Liver (tissue), 9 donors: ENCODE measurements around the gene IGSF3. TPM values are rescaled to one million over a fixed set of nuclear protein-coding genes. Genes with fewer than 3 reads are reported as not detected.
"Not testable (repeated sequence)": the region's sequence is repeated elsewhere in the genome, so short reads cannot be mapped to it uniquely, and the experiment has no call there.

Experiments
- DNase-seq: peaks from one replicate; pipeline ENCODE4 v3.0.0-alpha.2; 2017; ENCODE audit warnings: low spot score
- H3K27ac ChIP-seq, 2 donors: one replicate each; pipeline ENCODE4 v1.7.0; 2013; ENCODE audit warnings: inconsistent platforms in 2 of 2, low read length in 2 of 2, control low read depth in 1 of 2, low read depth in 1 of 2, mild to moderate bottlenecking in 1 of 2
- H3K27me3 ChIP-seq, 4 donors: one replicate each; pipeline versions ENCODE4 v1.6.1 to v1.7.0; 2013; ENCODE audit warnings: low read length in 3 of 4, inconsistent platforms in 1 of 4, mild to moderate bottlenecking in 1 of 4, moderate library complexity in 1 of 4; ENCODE audit not compliant: control insufficient read depth in 4 of 4, insufficient read depth in 4 of 4
- H3K36me3 ChIP-seq, 4 donors: one replicate each; pipeline versions ENCODE4 v1.6.1 to v1.7.0; 2013; ENCODE audit warnings: low read length in 3 of 4, mild to moderate bottlenecking in 3 of 4, low read depth in 1 of 4, moderate library complexity in 1 of 4; ENCODE audit not compliant: control insufficient read depth in 4 of 4, insufficient read depth in 3 of 4
- H3K4me1 ChIP-seq, 4 donors: one replicate each; pipeline versions ENCODE4 v1.6.1 to v1.7.0; 2013; ENCODE audit warnings: low read length in 3 of 4, mild to moderate bottlenecking in 3 of 4, moderate library complexity in 1 of 4; ENCODE audit not compliant: control insufficient read depth in 4 of 4, insufficient read depth in 4 of 4
- H3K4me3 ChIP-seq, 3 donors: one replicate each; pipeline versions ENCODE4 v1.6.1 to v1.7.0; 2013; ENCODE audit warnings: low read length in 3 of 3, control low read depth in 1 of 3, low read depth in 1 of 3, mild to moderate bottlenecking in 1 of 3
- H3K9ac ChIP-seq, 2 donors: one replicate each; pipeline ENCODE4 v1.7.0; 2013; ENCODE audit warnings: low read length in 2 of 2, mild to moderate bottlenecking in 2 of 2, moderate library complexity in 2 of 2, control low read depth in 1 of 2, low read depth in 1 of 2
- H3K9me3 ChIP-seq, 4 donors: one replicate each; pipeline versions ENCODE4 v1.6.1 to v1.7.0; 2013; ENCODE audit warnings: low read length in 3 of 4; ENCODE audit not compliant: control insufficient read depth in 4 of 4
- CTCF ChIP-seq: fragments of 150-350 bp; IDR thresholded peaks from 2 replicates; pipeline ENCODE4 v1.5.1; 2017; ENCODE audit warnings: improper control_type of control experiment, low read depth, low read length; ENCODE audit not compliant: missing input control
- RAD21 ChIP-seq, 2 donors: IDR thresholded peaks; 2 replicates each; pipeline ENCODE4 v1.6.1; 2016; ENCODE audit warnings: antibody characterized with exemption in 2 of 2, mild to moderate bottlenecking in 2 of 2
- WGBS: extraction: QIAGEN DNeasy Blood & Tissue Kit; methylation state at CpG from one replicate; pipeline ENCODE4 v1.1.7; 2013; 5-methylcytosine and 5-hydroxymethylcytosine counted together
- polyA plus RNA-seq, 2 donors: library from polyadenylated mRNA; stranded (reverse) in 1 of 2; unstranded in 1 of 2; fragments of 200-250 nt in 1 of 2; fragments of >200 nt in 1 of 2; fragmentation: Nextera tagmentation in 1 of 2; extraction: Ambion mirVana in 1 of 2; gene quantifications; one replicate each; pipeline versions ENCODE4 v1.2.1 to v1.2.3, GENCODE V29; 2013 to 2015
- total RNA-seq, 2 donors: library from RNA; depleted of rRNA; stranded (reverse); fragments of >200 nt; gene quantifications; one replicate each; pipeline ENCODE4 v1.2.3, GENCODE V29; 2014
- donor health status: healthy.
- donor health status: healthy.
- donor health status: healthy.
- donor health status: healthy.
- donor health status: healthy.

The IGSF3 gene
- total and polyA plus RNA-seq, 4 donors, result 0.14 to 5.4 (median 0.68) TPM

GRCh38 chr1:116595946-116596741 is 71.4 kb downstream of the IGSF3 start:
- H3K27me3 ChIP-seq, H3K4me3 ChIP-seq, H3K36me3 ChIP-seq, H3K9me3 ChIP-seq, DNase-seq, H3K27ac ChIP-seq, H3K9ac ChIP-seq: not testable (repeated sequence)
- peak; percentile 50 to 66 for TF ChIP-seq RAD21 (IDR thresholded peaks at IDR 0.05)
- TF ChIP-seq CTCF, result peak; percentile 31
- H3K4me1 ChIP-seq, result peaks cover 0 to 14% (median 7%) of the 10 kb centered on the region in 4 donors
- 22% methylated on average over 8 of the region's 8 CpGs for WGBS

- 76% methylated on average over 4 of the region's 4 CpGs for WGBS
- not testable (repeated sequence) for H3K9ac ChIP-seq, H3K36me3 ChIP-seq, H3K9me3 ChIP-seq, DNase-seq, H3K27ac ChIP-seq, H3K4me3 ChIP-seq, H3K27me3 ChIP-seq
- TF ChIP-seq CTCF (peak; percentile 15), RAD21 (IDR thresholded peaks at IDR 0.05) (peak in 1 of 2 donors; percentile 20)
- peaks cover 0 to 14% (median 7%) of the 10 kb centered on the region in 4 donors for H3K4me1 ChIP-seq
Observed at GRCh38 chr1:116595065-116595840, 72.3 kb downstream of the IGSF3 start.

GRCh38 chr1:116593977-116594376 is 73.6 kb downstream of the IGSF3 start:
- not testable (repeated sequence) for DNase-seq, H3K9ac ChIP-seq, H3K4me3 ChIP-seq, H3K36me3 ChIP-seq, H3K27ac ChIP-seq, H3K9me3 ChIP-seq, H3K27me3 ChIP-seq
- H3K4me1 ChIP-seq, result peaks cover 0 to 14% (median 7%) of the 10 kb centered on the region in 4 donors
- 95% methylated on average over 3 of the region's 3 CpGs for WGBS

DNA sequence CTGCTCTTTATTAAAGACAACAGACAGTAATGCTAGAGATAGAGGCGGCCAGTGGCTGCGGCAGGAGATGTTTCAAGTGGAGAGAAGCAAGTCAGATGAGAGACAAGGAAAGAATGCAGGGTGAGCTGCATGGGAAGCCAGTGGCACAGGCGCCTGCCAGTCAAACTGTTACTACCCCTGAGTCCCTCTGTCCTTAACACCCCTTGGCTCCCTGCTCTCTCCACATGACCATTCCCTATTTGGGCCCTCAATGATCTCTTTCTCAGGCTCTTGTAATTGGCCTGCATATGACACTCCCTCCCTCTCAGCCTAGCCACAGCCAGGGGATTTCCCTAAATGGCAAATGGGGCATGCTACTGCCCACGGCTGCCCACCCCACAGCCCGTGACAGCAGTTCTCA is 74.1 kb downstream of the IGSF3 start:
- H3K4me1 ChIP-seq, result peaks cover 0 to 14% (median 7%) of the 10 kb centered on the region in 4 donors
- not testable (repeated sequence) for H3K4me3 ChIP-seq, H3K9ac ChIP-seq

GRCh38 chr1:116591951-116592605 is 75.5 kb downstream of the IGSF3 start:
- H3K27ac ChIP-seq, H3K9ac ChIP-seq, H3K27me3 ChIP-seq, H3K9me3 ChIP-seq, DNase-seq, H3K36me3 ChIP-seq, H3K4me3 ChIP-seq: not testable (repeated sequence)
- peaks cover 0 to 14% (median 5%) of the 10 kb centered on the region in 4 donors for H3K4me1 ChIP-seq
- 87% methylated on average over 7 of the region's 7 CpGs for WGBS

More for the DNA sequence above, 74.1 kb downstream of the IGSF3 start:
- H3K27ac ChIP-seq, H3K27me3 ChIP-seq, DNase-seq, H3K9me3 ChIP-seq, H3K36me3 ChIP-seq: not testable (repeated sequence)
- WGBS, result 96% methylated on average over 5 of the region's 5 CpGs
